Measurements from ENCODE around the gene MGAT4A. TPM values are rescaled to one million over a fixed set of nuclear protein-coding genes. Genes with fewer than 3 reads are reported as not detected.

MGAT4A gene
- total and polyA plus RNA-seq, 2 of the 13 experiments (the other 11 are each of a cell fraction or from before 2014, with no cell fraction given): 47.2 to 90.9 TPM

- 0 out of 2 replicates have a peak, but pooled peaks have one; percentile 24 for TF ChIP-seq ZBTB2 (CRISPR knock-in tag; IDR thresholded peaks at IDR 0.05; ENCODE audit: low read depth)
- peak; percentile 66 for TF ChIP-seq HNF4A (CRISPR knock-in tag; IDR thresholded peaks at IDR 0.05)
- no peak for TF ChIP-seq ZNF713 (CRISPR knock-in tag; IDR thresholded peaks at IDR 0.05)
- TF ChIP-seq CEBPG (CRISPR knock-in tag; IDR thresholded peaks at IDR 0.05): peak; percentile 75
- TF ChIP-seq EP300 (IDR thresholded peaks at IDR 0.05; ENCODE audit: low read depth in 2 of 2, low read length in 2 of 2): peak in 1 of 2 experiments; percentile 94; a peak in 3 of 4 replicates
- TF ChIP-seq EP300 (CRISPR knock-in tag; IDR thresholded peaks at IDR 0.05; ENCODE audit: borderline replicate concordance): peak; percentile 97
- no peak for TF ChIP-seq SP1 (IDR thresholded peaks at IDR 0.05)
- no peak for TF ChIP-seq SP1 (CRISPR knock-in tag; IDR thresholded peaks at IDR 0.05)
- no peak for TF ChIP-seq HNRNPK (IDR thresholded peaks at IDR 0.05; ENCODE audit: low read depth, low read length, poor library complexity, severe bottlenecking)
- TF ChIP-seq FOSL1 (CRISPR knock-in tag; IDR thresholded peaks at IDR 0.05; ENCODE audit: borderline replicate concordance): 0 out of 2 replicates have a peak, but pooled peaks have one; percentile 76
- peak; percentile 36; the same call in 1 of the 2 replicates for TF ChIP-seq POLR2G (IDR thresholded peaks at IDR 0.05; ENCODE audit: low read depth, low read length)
- TF ChIP-seq ARID3A (IDR thresholded peaks at IDR 0.05; ENCODE audit: low read depth, low read length): peak; percentile 83; the same call in 1 of the 2 replicates
- no peak for TF ChIP-seq ZNF326 (CRISPR knock-in tag; IDR thresholded peaks at IDR 0.05; ENCODE audit: borderline replicate concordance)
- TF ChIP-seq DNMT1 (CRISPR knock-in tag; IDR thresholded peaks at IDR 0.05): no peak
- TF ChIP-seq SIX4 (CRISPR knock-in tag; IDR thresholded peaks at IDR 0.05): peak; percentile 91
- peak; percentile 95 for TF ChIP-seq KDM1A (CRISPR knock-in tag; IDR thresholded peaks at IDR 0.05)
- peak; percentile 57; the same call in 1 of the 2 replicates for TF ChIP-seq ZNF3 (CRISPR knock-in tag; IDR thresholded peaks at IDR 0.05)
- peak; percentile 57; the same call in 1 of the 2 replicates for TF ChIP-seq GATAD1 (CRISPR knock-in tag; IDR thresholded peaks at IDR 0.05)
- peak; percentile 88 for TF ChIP-seq SAP130 (CRISPR knock-in tag; IDR thresholded peaks at IDR 0.05; ENCODE audit: low read depth)
- peak; percentile 37; the same call in 1 of the 2 replicates for TF ChIP-seq MYPOP (CRISPR knock-in tag; IDR thresholded peaks at IDR 0.05)
- no peak for TF ChIP-seq PREB (CRISPR knock-in tag; IDR thresholded peaks at IDR 0.05)
- TF ChIP-seq PLSCR1 (CRISPR knock-in tag; IDR thresholded peaks at IDR 0.05; ENCODE audit: borderline replicate concordance): no peak
- TF ChIP-seq ETV5 (CRISPR knock-in tag; IDR thresholded peaks at IDR 0.05; ENCODE audit: borderline replicate concordance): peak; percentile 79; the same call in 1 of the 2 replicates
- peak; percentile 74 for TF ChIP-seq KAT8 (CRISPR knock-in tag; IDR thresholded peaks at IDR 0.05)
- TF ChIP-seq MED13 (CRISPR knock-in tag; IDR thresholded peaks at IDR 0.05): 0 out of 2 replicates have a peak, but pooled peaks have one; percentile 60
- peak; percentile 92; the same call in 1 of the 2 replicates for TF ChIP-seq NFKBIZ (CRISPR knock-in tag; IDR thresholded peaks at IDR 0.05)
- no peak for TF ChIP-seq ZNF761 (CRISPR knock-in tag; conservative IDR thresholded peaks at IDR 0.05)
Measured at GRCh38 chr2:98734823-98735260, 3.9 kb upstream of the MGAT4A start (continued).
